ENCODE measurements around the gene CMYA5. TPM values are rescaled to one million over a fixed set of nuclear protein-coding genes. Genes with fewer than 3 reads are reported as not detected.

CMYA5 gene
- total RNA-seq, 1 donor from 2014 or later: 0.16 TPM

GRCh38 chr5:79753877-79754645 is 64.4 kb downstream of the CMYA5 start:
- peaks cover 23% of the 10 kb centered on the region for H3K27me3 Mint-ChIP-seq (ENCODE audit: unreplicated experiment)
- H3K9me3 Mint-ChIP-seq (ENCODE audit: unreplicated experiment): no peaks in the 10 kb centered on the region
- no peak for DNase-seq (ENCODE audit: extremely low spot score, unreplicated experiment)
- no peak overlapping the region for H3K4me3 Mint-ChIP-seq (ENCODE audit: unreplicated experiment)
- H3K36me3 Mint-ChIP-seq (ENCODE audit: unreplicated experiment): no peaks in the 10 kb centered on the region
- no peak for TF ChIP-seq CTCF (IDR thresholded peaks at IDR 0.05)
- no peak overlapping the region for H3K27ac Mint-ChIP-seq (ENCODE audit: unreplicated experiment)
- H3K4me1 Mint-ChIP-seq (ENCODE audit: unreplicated experiment): no peaks in the 10 kb centered on the region

GRCh38 chr5:79754865-79755555 is 65.4 kb downstream of the CMYA5 start:
- Mint-ChIP-seq H3K27me3 (ENCODE audit: unreplicated experiment) (peaks cover 19% of the 10 kb centered on the region), H3K4me1 (ENCODE audit: unreplicated experiment) (no peaks in the 10 kb centered on the region), H3K36me3 (ENCODE audit: unreplicated experiment) (no peaks in the 10 kb centered on the region), H3K9me3 (ENCODE audit: unreplicated experiment) (no peaks in the 10 kb centered on the region), H3K27ac (ENCODE audit: unreplicated experiment) (no peak overlapping the region), H3K4me3 (ENCODE audit: unreplicated experiment) (no peak overlapping the region)
- DNase-seq (ENCODE audit: extremely low spot score, unreplicated experiment): no peak
- TF ChIP-seq CTCF (IDR thresholded peaks at IDR 0.05): no peak

- Mint-ChIP-seq H3K36me3 (ENCODE audit: unreplicated experiment) (no peaks in the 10 kb centered on the region), H3K4me3 (ENCODE audit: unreplicated experiment) (no peak overlapping the region), H3K27me3 (ENCODE audit: unreplicated experiment) (peaks cover 18% of the 10 kb centered on the region), H3K9me3 (ENCODE audit: unreplicated experiment) (no peaks in the 10 kb centered on the region), H3K27ac (ENCODE audit: unreplicated experiment) (no peak overlapping the region), H3K4me1 (ENCODE audit: unreplicated experiment) (no peaks in the 10 kb centered on the region)
- no peak for DNase-seq (ENCODE audit: extremely low spot score, unreplicated experiment)
- no peak for TF ChIP-seq CTCF (IDR thresholded peaks at IDR 0.05)
These were observed 66.4 kb downstream of the CMYA5 start for GRCh38 chr5:79756076-79756475.

- Mint-ChIP-seq H3K4me3 (ENCODE audit: unreplicated experiment) (no peak overlapping the region), H3K9me3 (ENCODE audit: unreplicated experiment) (no peaks in the 10 kb centered on the region), H3K4me1 (ENCODE audit: unreplicated experiment) (no peaks in the 10 kb centered on the region), H3K36me3 (ENCODE audit: unreplicated experiment) (no peaks in the 10 kb centered on the region), H3K27me3 (ENCODE audit: unreplicated experiment) (peaks cover 9% of the 10 kb centered on the region), H3K27ac (ENCODE audit: unreplicated experiment) (no peak overlapping the region)
- TF ChIP-seq CTCF (IDR thresholded peaks at IDR 0.05): no peak
- no peak for DNase-seq (ENCODE audit: extremely low spot score, unreplicated experiment)
These were observed 69.8 kb downstream of the CMYA5 start for GRCh38 chr5:79759436-79759835.

GRCh38 chr5:79759848-79760247 is 70.2 kb downstream of the CMYA5 start:
- TF ChIP-seq CTCF (IDR thresholded peaks at IDR 0.05): no peak
- H3K4me3 Mint-ChIP-seq (ENCODE audit: unreplicated experiment): no peak overlapping the region
- H3K27ac Mint-ChIP-seq (ENCODE audit: unreplicated experiment): no peak overlapping the region
- no peak for DNase-seq (ENCODE audit: extremely low spot score, unreplicated experiment)
- peaks cover 5% of the 10 kb centered on the region for H3K27me3 Mint-ChIP-seq (ENCODE audit: unreplicated experiment)
- H3K9me3 Mint-ChIP-seq (ENCODE audit: unreplicated experiment): no peaks in the 10 kb centered on the region
- H3K36me3 Mint-ChIP-seq (ENCODE audit: unreplicated experiment): no peaks in the 10 kb centered on the region
- no peaks in the 10 kb centered on the region for H3K4me1 Mint-ChIP-seq (ENCODE audit: unreplicated experiment)
